HepG2 (cell line): ENCODE measurements around the gene ATP6V1F. TPM values are rescaled to one million over a fixed set of nuclear protein-coding genes. Genes with fewer than 3 reads are reported as not detected.

Experiments
- ATAC-seq: fragments of 200-7000 bp; cut with Tn5 transposase; 3 replicates; pipeline ENCODE4 v1.9.1; 2020; ENCODE audit warnings: mild to moderate bottlenecking, moderate library complexity
- BruUV-seq: library from RNA; stranded (reverse); fragments of 400-500 nt; replicated peaks from 2 replicates; lab custom pipeline; 2021; lab: Mats Ljungman, UMichigan
- CTCF ChIA-PET: fragments of 300-600 bp; formaldehyde crosslinking; extraction: SDS; loops from one replicate; lab custom pipeline; 2021; ENCODE audit warnings: low total read pairs, inconsistent platforms, low intra/inter-chr PET ratio; lab: Yijun Ruan, JAX
- POLR2A ChIA-PET: fragments of 350-600 bp; sonication (Branson Sonifier 250); formaldehyde crosslinking; loops from one replicate; lab custom pipeline; 2020; ENCODE audit warnings: antibody characterized with exemption, inconsistent platforms; lab: Yijun Ruan, JAX
- DNase-seq: peaks from one replicate; pipeline ENCODE4 v3.0.0-alpha.2; 2015; ENCODE audit warnings: low spot score
- FAIRE-seq: peaks from 3 replicates; lab custom pipeline; 2011; peaks lifted over from hg19 to GRCh38; lab: Jason Lieb, UNC
- H2AFZ ChIP-seq: one replicate; pipeline ENCODE4 v1.6.1; 2011; ENCODE audit warnings: low read length, inconsistent platforms
- H3K27ac ChIP-seq: fragments of 300-600 bp; 3 replicates; pipeline ENCODE4 v1.8.0; 2011; ENCODE audit warnings: mixed run types, mild to moderate bottlenecking, mixed read lengths, low read length, inconsistent platforms; ENCODE audit not compliant: insufficient read depth; ENCODE audit errors: extremely low read length
- H3K27me3 ChIP-seq, 2 experiments: fragments of 200-600 bp in 1 of 2; 2 replicates in 1 of 2; 3 replicates in 1 of 2; pipeline versions ENCODE4 v1.6.0 to v1.8.0; 2011; ENCODE audit warnings: low read length in 2 of 2, mild to moderate bottlenecking in 2 of 2, moderate library complexity in 2 of 2, inconsistent platforms in 1 of 2; ENCODE audit not compliant: insufficient read depth in 2 of 2, control insufficient read depth in 1 of 2
- H3K36me3 ChIP-seq, 2 experiments: fragments of 200-600 bp in 1 of 2; replicated peaks in 1 of 2; 2 replicates in 1 of 2; 3 replicates in 1 of 2; pipeline versions ENCODE4 v1.5.1 to v1.8.0; 2011; ENCODE audit warnings: low read length in 2 of 2, inconsistent platforms in 1 of 2; ENCODE audit not compliant: insufficient read depth in 2 of 2, control insufficient read depth in 1 of 2
- H3K4me1 ChIP-seq: 2 replicates; pipeline ENCODE4 v1.5.1; 2012; ENCODE audit warnings: low read length, inconsistent platforms; ENCODE audit not compliant: insufficient read depth
- H3K4me2 ChIP-seq: 2 replicates; pipeline ENCODE4 v1.6.0; 2011; ENCODE audit warnings: low read depth, low read length, inconsistent platforms
- H3K4me3 ChIP-seq, 3 experiments: fragments of 200-600 bp in 1 of 3; sonication (generic), shearing (Covaris generic) in 1 of 3; replicated peaks in 1 of 3; 2 replicates each; pipeline ENCODE4 v1.5.1; 2011 to 2016; ENCODE audit warnings: low read length in 3 of 3, inconsistent platforms in 2 of 3, low read depth in 2 of 3, mild to moderate bottlenecking in 2 of 3, control low read depth in 1 of 3, mixed read lengths in 1 of 3; ENCODE audit not compliant: insufficient read depth in 1 of 3
- H3K79me2 ChIP-seq: one replicate; pipeline ENCODE4 v1.6.1; 2011; ENCODE audit warnings: low read length, inconsistent platforms; ENCODE audit not compliant: insufficient read depth
- H3K9ac ChIP-seq: 2 replicates; pipeline ENCODE4 v1.6.0; 2011; ENCODE audit warnings: mild to moderate bottlenecking, low read depth, low read length, inconsistent platforms; ENCODE audit not compliant: insufficient read depth
- H3K9me3 ChIP-seq: 2 replicates; pipeline ENCODE4 v1.5.1; 2012; ENCODE audit warnings: mild to moderate bottlenecking, low read length
- H4K20me1 ChIP-seq: 2 replicates; pipeline ENCODE4 v1.6.0; 2011; ENCODE audit warnings: inconsistent platforms, mild to moderate bottlenecking, low read length, moderate library complexity; ENCODE audit not compliant: insufficient read depth
- CBFB ChIP-seq: sonication (generic); formaldehyde crosslinking; IDR thresholded peaks from 2 replicates; pipeline ENCODE4 v1.4.0; 2020; ENCODE audit warnings: missing genetic modification reagents
- EED ChIP-seq: sonication (generic); formaldehyde crosslinking; IDR thresholded peaks from 2 replicates; pipeline ENCODE4 v1.5.0; 2020; ENCODE audit warnings: mild to moderate bottlenecking, missing genetic modification reagents
- KLF6 ChIP-seq: IDR thresholded peaks from 2 replicates; pipeline ENCODE4 v1.8.0; 2016; ENCODE audit warnings: missing biosample characterization, missing genetic modification reagents
- PCBP2 ChIP-seq: fragments of 200-400 bp; formaldehyde crosslinking; optimal IDR thresholded peaks from 2 replicates; pipeline ENCODE3; 2018; ENCODE audit warnings: low read length, low read depth; ENCODE audit not compliant: poor library complexity, severe bottlenecking
- ZNF20 ChIP-seq: sonication (generic); formaldehyde crosslinking; IDR thresholded peaks from 2 replicates; pipeline ENCODE4 v1.4.0; 2020; ENCODE audit warnings: mild to moderate bottlenecking, moderate library complexity, missing genetic modification reagents
- ZNF337 ChIP-seq: sonication (generic); formaldehyde crosslinking; IDR thresholded peaks from 2 replicates; pipeline ENCODE4 v1.5.1; 2020; ENCODE audit warnings: missing genetic modification reagents, low read depth, mild to moderate bottlenecking, borderline replicate concordance
- ZNF556 ChIP-seq: sonication (generic); formaldehyde crosslinking; IDR thresholded peaks from 2 replicates; pipeline ENCODE4 v1.4.0; 2020; ENCODE audit warnings: mild to moderate bottlenecking, missing genetic modification reagents, borderline replicate concordance
- ZNF577 ChIP-seq: sonication (generic); formaldehyde crosslinking; IDR thresholded peaks from 2 replicates; pipeline ENCODE4 v1.4.0; 2020; ENCODE audit warnings: mild to moderate bottlenecking, low read depth, missing genetic modification reagents, borderline replicate concordance
- ZSCAN22 ChIP-seq: sonication (generic); formaldehyde crosslinking; IDR thresholded peaks from 2 replicates; pipeline ENCODE4 v1.4.0; 2020; ENCODE audit warnings: mild to moderate bottlenecking, missing genetic modification reagents
- WGBS: methylation state at CpG from one replicate; pipeline ENCODE4 v1.1.6; 2017; ENCODE audit warnings: low lambda C conversion rate; 5-methylcytosine and 5-hydroxymethylcytosine counted together
- in situ Hi-C: cut with HindIII; loops from 2 replicates; pipeline ENCODE4 v1.10.0; 2017; ENCODE audit warnings: low pct_unique_long_range_greater_than_20kb; ENCODE audit not compliant: extremely low pct_ligation_motif_present
- intact Hi-C: fragments of 100-400 bp; cut with micrococcal nuclease; formaldehyde crosslinking; loops from one replicate; pipeline ENCODE4 v1.10.0; 2022; ENCODE audit not compliant: unreplicated experiment
- polyA plus RNA-seq, 8 experiments: library from polyadenylated mRNA; depleted of rRNA in 3 of 8; stranded (reverse) in 7 of 8; unstranded in 1 of 8; fragments of >200 nt; fragmentation: Illumina TruSeq in 4 of 8; extraction: Trizol in 4 of 8; gene quantifications; 2 replicates each; pipeline versions ENCODE4 v1.2.1 to v1.2.3, GENCODE V29; 2011 to 2016; ENCODE audit warnings: low read depth in 4 of 8, missing spikeins in 1 of 8, mixed read lengths in 1 of 8; ENCODE audit not compliant: insufficient read depth in 1 of 8
- total RNA-seq, 5 experiments: library from RNA; depleted of rRNA; stranded (reverse); fragments of >200 nt; fragmentation: Illumina TruSeq; extraction: Trizol; gene quantifications; 2 replicates each; pipeline ENCODE4 v1.2.3, GENCODE V29; 2016; ENCODE audit warnings: low read depth in 1 of 5
- TF ChIP-seq, protein P1 (sequence below), 2 experiments: IDR thresholded peaks; 2 replicates each; pipeline ENCODE4 v1.6.1; 2011 to 2012; ENCODE audit warnings: low read length in 2 of 2, borderline replicate concordance in 1 of 2, low read depth in 1 of 2, mild to moderate bottlenecking in 1 of 2, moderate library complexity in 1 of 2
- TF ChIP-seq, protein P2 (sequence below): sonication (generic); formaldehyde crosslinking; IDR thresholded peaks from 2 replicates; pipeline ENCODE4 v1.4.0; 2020; ENCODE audit warnings: missing genetic modification reagents
- TF ChIP-seq, protein P3 (sequence below): fragments of 450-650 bp; IDR thresholded peaks from 2 replicates; pipeline ENCODE4 v1.6.1; 2017

Gene ATP6V1F
- total and polyA plus RNA-seq, 2 of the 13 experiments (the other 11 are each of a cell fraction or from before 2014, with no cell fraction given), result 87.2 to 132 TPM

DNA sequence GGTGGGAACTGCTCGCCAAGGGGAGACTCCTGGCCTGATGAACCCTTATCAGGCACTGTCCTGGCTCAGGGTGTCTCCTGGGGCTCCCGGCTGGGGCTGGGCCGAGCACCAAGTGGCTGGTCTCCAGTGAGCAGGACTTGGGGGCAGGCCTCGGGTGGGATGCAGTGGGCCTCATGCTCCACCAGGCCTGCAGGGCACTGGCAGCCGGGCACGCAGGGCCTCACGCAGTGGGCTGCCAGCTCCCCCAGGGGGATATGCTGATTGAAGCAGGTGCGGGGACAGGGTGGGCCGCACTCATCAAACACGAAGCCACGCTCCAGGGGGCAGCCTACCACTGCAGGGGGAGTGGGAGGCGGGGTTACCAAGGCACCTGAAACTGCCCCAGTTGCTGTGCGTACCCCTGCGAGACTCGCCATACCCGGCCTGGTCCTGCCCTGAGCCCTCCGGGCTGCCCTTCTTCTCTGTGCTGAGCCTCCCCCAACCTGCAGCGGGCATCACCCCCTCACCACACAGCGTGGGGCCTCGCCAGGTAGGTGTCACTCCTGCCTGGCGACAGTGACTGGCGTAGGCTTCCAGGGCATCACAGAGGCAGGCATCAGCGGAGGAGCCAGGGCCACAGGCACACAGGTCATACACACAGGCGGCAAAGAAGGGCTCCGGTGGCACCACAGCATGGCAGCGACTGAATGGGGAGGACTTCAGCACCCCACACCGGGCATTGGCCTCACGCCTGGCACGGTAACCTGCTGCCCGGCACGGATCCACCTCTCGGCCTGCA, 14.5 kb downstream of the ATP6V1F start:
- Histone ChIP-seq H3K36me3 (no peaks in the 10 kb centered on the region), H2AFZ (no peak overlapping the region), H3K27ac (no peak overlapping the region), H3K9ac (no peak overlapping the region), H3K4me1 (peaks cover 33% of the 10 kb centered on the region), H3K4me3 (no peak overlapping the region), H3K79me2 (no peaks in the 10 kb centered on the region), H3K27me3 (peaks cover 0 to 1% of the 10 kb centered on the region in 2 experiments; a peak in 1 of 5 replicates), H3K9me3 (no peaks in the 10 kb centered on the region), H3K4me2 (no peak overlapping the region), H4K20me1 (no peaks in the 10 kb centered on the region)
- no peak for FAIRE-seq
- ChIA-PET POLR2A (no interaction called here), CTCF (no interaction called here)
- no peak for DNase-seq
- intact Hi-C loops (no loop called here), in situ Hi-C loops (loop anchor here (25.0 kb wide), 1 partner anchor 440 kb away; no protein-coding TSS in a partner anchor)
- BruUV-seq, result no TSS peak
- TF ChIP-seq, protein P1, sequence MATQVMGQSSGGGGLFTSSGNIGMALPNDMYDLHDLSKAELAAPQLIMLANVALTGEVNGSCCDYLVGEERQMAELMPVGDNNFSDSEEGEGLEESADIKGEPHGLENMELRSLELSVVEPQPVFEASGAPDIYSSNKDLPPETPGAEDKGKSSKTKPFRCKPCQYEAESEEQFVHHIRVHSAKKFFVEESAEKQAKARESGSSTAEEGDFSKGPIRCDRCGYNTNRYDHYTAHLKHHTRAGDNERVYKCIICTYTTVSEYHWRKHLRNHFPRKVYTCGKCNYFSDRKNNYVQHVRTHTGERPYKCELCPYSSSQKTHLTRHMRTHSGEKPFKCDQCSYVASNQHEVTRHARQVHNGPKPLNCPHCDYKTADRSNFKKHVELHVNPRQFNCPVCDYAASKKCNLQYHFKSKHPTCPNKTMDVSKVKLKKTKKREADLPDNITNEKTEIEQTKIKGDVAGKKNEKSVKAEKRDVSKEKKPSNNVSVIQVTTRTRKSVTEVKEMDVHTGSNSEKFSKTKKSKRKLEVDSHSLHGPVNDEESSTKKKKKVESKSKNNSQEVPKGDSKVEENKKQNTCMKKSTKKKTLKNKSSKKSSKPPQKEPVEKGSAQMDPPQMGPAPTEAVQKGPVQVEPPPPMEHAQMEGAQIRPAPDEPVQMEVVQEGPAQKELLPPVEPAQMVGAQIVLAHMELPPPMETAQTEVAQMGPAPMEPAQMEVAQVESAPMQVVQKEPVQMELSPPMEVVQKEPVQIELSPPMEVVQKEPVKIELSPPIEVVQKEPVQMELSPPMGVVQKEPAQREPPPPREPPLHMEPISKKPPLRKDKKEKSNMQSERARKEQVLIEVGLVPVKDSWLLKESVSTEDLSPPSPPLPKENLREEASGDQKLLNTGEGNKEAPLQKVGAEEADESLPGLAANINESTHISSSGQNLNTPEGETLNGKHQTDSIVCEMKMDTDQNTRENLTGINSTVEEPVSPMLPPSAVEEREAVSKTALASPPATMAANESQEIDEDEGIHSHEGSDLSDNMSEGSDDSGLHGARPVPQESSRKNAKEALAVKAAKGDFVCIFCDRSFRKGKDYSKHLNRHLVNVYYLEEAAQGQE (IDR thresholded peaks at IDR 0.05; ENCODE audit: borderline replicate concordance in 1 of 2, low read depth in 1 of 2, low read length in 2 of 2), result no peak
- TF ChIP-seq PCBP2, result no peak
- TF ChIP-seq, protein P2, sequence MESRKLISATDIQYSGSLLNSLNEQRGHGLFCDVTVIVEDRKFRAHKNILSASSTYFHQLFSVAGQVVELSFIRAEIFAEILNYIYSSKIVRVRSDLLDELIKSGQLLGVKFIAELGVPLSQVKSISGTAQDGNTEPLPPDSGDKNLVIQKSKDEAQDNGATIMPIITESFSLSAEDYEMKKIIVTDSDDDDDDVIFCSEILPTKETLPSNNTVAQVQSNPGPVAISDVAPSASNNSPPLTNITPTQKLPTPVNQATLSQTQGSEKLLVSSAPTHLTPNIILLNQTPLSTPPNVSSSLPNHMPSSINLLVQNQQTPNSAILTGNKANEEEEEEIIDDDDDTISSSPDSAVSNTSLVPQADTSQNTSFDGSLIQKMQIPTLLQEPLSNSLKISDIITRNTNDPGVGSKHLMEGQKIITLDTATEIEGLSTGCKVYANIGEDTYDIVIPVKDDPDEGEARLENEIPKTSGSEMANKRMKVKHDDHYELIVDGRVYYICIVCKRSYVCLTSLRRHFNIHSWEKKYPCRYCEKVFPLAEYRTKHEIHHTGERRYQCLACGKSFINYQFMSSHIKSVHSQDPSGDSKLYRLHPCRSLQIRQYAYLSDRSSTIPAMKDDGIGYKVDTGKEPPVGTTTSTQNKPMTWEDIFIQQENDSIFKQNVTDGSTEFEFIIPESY (CRISPR knock-in tag), result no peak
- TF ChIP-seq KLF6, result no peak
- no peak for TF ChIP-seq ZNF20 (CRISPR knock-in tag)
- no peak for TF ChIP-seq CBFB
- TF ChIP-seq, protein P3, sequence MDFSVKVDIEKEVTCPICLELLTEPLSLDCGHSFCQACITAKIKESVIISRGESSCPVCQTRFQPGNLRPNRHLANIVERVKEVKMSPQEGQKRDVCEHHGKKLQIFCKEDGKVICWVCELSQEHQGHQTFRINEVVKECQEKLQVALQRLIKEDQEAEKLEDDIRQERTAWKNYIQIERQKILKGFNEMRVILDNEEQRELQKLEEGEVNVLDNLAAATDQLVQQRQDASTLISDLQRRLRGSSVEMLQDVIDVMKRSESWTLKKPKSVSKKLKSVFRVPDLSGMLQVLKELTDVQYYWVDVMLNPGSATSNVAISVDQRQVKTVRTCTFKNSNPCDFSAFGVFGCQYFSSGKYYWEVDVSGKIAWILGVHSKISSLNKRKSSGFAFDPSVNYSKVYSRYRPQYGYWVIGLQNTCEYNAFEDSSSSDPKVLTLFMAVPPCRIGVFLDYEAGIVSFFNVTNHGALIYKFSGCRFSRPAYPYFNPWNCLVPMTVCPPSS, result no peak
- TF ChIP-seq ZNF337 (CRISPR knock-in tag), result no peak
- no peak for TF ChIP-seq ZNF577 (CRISPR knock-in tag)
- TF ChIP-seq EED, result no peak
- TF ChIP-seq ZNF556, result no peak
- TF ChIP-seq ZSCAN22 (CRISPR knock-in tag), result no peak
- WGBS, result 70% methylated on average over 2 of the region's 32 CpGs
- ATAC-seq, result no peak
